ENCODE measurements around the gene APBA2.

The APBA2 gene

DNA sequence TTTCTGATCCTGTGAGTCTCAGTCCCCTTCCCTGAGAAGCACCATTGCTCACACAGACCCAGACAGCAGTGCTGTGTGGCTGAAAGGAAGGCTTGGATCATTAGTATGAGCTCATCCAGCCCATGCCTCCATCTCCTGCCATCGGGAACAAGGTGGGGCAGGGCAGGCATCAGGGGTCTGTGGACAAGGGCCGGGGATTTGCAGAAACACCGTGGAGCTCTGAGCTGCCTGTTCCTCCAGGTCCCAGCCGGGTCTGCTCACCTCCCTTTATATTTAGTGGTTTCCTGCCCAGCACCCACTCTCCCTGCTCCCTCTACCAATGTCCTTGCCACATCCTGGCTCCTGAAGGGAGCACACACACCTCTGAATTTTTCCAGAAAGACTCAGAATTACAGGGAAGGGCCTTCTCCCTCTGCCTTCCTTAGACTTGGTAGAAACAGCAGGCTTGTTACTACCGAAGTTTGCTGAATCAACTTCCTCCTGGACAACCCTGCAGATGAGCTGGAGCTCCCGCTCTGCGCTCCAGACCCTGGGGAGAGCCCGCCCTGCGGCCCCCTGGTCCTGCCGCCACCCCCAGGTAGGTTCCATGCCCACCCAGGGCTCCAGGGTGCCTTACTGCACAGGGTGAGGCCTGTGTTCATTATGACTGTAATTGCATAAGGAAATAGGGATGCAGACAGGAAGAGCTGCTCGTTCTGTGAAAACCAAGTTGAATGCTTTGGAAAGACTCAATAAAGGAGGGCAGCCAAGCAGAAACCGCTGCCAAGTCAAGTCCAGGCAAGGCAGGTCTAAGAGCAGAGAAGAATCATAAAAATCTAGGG is 255.7 kb downstream of the APBA2 start:
- peaks cover 32% of the 10 kb centered on the region for H3K27me3 Mint-ChIP-seq (ENCODE audit: low read depth, poor library complexity)
- no peak overlapping the region for H3K27ac Mint-ChIP-seq
- H3K9me3 Mint-ChIP-seq, result no peaks in the 10 kb centered on the region
- no peak for DNase-seq
- no peak overlapping the region for H3K4me3 Mint-ChIP-seq
- peaks cover 48% of the 10 kb centered on the region for H3K4me1 Mint-ChIP-seq
- no peaks in the 10 kb centered on the region for H3K36me3 Mint-ChIP-seq (ENCODE audit: low read depth)
- TF ChIP-seq, protein P1, sequence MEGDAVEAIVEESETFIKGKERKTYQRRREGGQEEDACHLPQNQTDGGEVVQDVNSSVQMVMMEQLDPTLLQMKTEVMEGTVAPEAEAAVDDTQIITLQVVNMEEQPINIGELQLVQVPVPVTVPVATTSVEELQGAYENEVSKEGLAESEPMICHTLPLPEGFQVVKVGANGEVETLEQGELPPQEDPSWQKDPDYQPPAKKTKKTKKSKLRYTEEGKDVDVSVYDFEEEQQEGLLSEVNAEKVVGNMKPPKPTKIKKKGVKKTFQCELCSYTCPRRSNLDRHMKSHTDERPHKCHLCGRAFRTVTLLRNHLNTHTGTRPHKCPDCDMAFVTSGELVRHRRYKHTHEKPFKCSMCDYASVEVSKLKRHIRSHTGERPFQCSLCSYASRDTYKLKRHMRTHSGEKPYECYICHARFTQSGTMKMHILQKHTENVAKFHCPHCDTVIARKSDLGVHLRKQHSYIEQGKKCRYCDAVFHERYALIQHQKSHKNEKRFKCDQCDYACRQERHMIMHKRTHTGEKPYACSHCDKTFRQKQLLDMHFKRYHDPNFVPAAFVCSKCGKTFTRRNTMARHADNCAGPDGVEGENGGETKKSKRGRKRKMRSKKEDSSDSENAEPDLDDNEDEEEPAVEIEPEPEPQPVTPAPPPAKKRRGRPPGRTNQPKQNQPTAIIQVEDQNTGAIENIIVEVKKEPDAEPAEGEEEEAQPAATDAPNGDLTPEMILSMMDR (IDR thresholded peaks at IDR 0.05), result no peak

DNA sequence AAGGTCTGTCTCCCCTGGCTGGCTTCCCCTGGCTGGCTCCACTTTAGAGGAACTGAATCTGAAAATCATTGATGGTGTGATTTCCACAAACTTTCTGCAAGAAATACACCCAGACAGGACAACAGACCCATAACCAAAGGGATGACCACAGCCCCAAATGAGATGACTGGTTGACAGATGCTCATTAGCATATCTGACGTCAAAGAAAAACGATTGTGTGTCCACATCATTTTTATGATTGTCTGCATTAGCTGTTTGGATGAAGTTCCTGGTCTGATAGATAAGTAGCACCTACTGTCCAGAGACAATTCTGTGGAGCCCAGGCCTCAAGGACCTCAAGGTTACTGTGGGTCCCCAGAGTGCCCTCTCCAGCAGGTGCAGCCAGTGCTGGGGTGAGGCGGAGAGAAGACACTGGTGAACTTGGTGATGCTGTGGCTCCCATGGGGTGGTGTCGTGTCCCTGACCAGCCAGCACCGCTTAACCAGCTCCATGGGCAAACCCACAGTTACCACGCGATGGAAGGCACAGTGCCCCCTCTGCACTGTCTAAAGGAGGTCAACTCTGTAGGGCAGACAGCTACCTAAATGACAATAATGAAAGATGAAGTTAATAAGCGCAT is 256.5 kb downstream of the APBA2 start:
- Mint-ChIP-seq H3K4me1 (peaks cover 48% of the 10 kb centered on the region), H3K36me3 (ENCODE audit: low read depth) (no peaks in the 10 kb centered on the region), H3K4me3 (no peak overlapping the region), H3K9me3 (no peaks in the 10 kb centered on the region), H3K27ac (no peak overlapping the region), H3K27me3 (ENCODE audit: low read depth, poor library complexity) (peaks cover 28% of the 10 kb centered on the region)
- TF ChIP-seq, protein P1 (IDR thresholded peaks at IDR 0.05), result no peak
- no peak for DNase-seq

DNA sequence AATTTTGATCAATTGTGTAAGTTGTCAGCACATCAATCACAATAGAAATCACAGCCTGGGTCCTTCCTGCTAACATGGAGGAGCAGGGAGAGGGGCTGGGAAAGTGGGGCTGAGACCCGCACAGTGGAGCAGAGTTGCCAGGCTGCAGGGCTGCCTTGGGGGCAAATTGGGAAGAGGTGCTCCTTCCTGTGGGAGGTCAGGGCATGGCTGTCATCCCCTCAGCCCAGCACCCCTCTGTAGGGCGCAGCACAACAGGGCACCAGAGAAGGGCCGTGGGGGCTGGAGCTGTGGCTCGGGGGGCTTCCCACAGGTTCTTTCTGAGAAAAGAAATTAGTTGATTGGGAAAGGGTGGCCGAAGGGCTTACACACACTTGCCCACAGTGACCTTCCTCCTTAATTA is 257.5 kb downstream of the APBA2 start:
- Mint-ChIP-seq H3K4me3 (no peak overlapping the region), H3K27me3 (ENCODE audit: low read depth, poor library complexity) (peaks cover 28% of the 10 kb centered on the region), H3K27ac (no peak overlapping the region), H3K36me3 (ENCODE audit: low read depth) (no peaks in the 10 kb centered on the region), H3K4me1 (peaks cover 46% of the 10 kb centered on the region), H3K9me3 (no peaks in the 10 kb centered on the region)
- TF ChIP-seq, protein P1 (IDR thresholded peaks at IDR 0.05), result no peak
- DNase-seq, result no peak

DNA sequence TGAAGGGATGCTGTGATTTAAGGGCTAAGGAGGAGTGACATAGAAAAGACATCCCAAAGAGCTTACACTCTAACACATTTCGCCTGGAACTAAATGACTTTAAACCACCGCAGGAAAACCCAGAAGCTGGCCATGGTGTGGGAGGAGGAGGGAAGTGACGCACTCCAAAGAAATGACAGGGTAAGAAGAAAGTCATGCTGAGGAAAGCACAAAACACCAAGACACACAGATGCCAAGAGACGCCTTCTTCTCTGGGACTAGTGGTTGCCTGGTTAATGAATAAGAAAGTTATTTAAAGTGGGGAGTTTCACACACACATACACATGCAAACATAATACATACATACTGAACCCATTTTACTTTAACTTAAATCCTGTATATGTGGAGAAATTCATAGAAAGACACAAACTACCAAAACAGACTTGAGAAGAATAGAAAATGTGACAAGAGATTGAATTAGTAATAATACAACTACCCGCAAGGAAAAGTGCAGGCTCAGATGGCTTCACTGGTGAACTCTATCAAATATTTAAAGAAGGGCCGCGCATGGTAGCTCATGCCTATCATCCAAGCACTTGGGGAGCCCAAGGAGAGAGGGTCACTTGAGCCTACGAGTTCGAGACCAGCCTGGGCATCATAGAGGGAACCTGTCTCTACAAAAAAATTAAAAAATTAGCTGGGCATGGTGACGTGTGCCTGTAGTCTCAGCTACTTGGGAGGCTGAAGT is 258.3 kb downstream of the APBA2 start:
- TF ChIP-seq, protein P1 (IDR thresholded peaks at IDR 0.05), result no peak
- Mint-ChIP-seq H3K36me3 (ENCODE audit: low read depth) (no peaks in the 10 kb centered on the region), H3K4me3 (no peak overlapping the region), H3K4me1 (peaks cover 38% of the 10 kb centered on the region), H3K27ac (peak overlapping the region; percentile 37), H3K9me3 (no peaks in the 10 kb centered on the region), H3K27me3 (ENCODE audit: low read depth, poor library complexity) (peaks cover 25% of the 10 kb centered on the region)
- DNase-seq, result no peak

GRCh38 chr15:29149738-29150075 is 263.9 kb downstream of the APBA2 start:
- Mint-ChIP-seq H3K36me3 (ENCODE audit: low read depth) (no peaks in the 10 kb centered on the region), H3K9me3 (peaks cover 10% of the 10 kb centered on the region), H3K4me3 (no peak overlapping the region), H3K27ac (no peak overlapping the region), H3K27me3 (ENCODE audit: low read depth, poor library complexity) (peaks cover 3% of the 10 kb centered on the region), H3K4me1 (no peaks in the 10 kb centered on the region)
- no peak for DNase-seq
- TF ChIP-seq, protein P1 (IDR thresholded peaks at IDR 0.05), result no peak
